H1 (cell line): ENCODE results near the gene FAM171A1. TPM values are rescaled to one million over a fixed set of nuclear protein-coding genes. Genes with fewer than 3 reads are reported as not detected.

ENCODE experiments used
- CTCF ChIA-PET: fragments of 300-600 bp; sonication (Branson Sonifier 250); formaldehyde crosslinking; loops from one replicate; lab custom pipeline; 2021; ENCODE audit not compliant: partially characterized antibody; lab: Charles Lee
- POLR2A ChIA-PET: fragments of 300-600 bp; sonication (Branson Sonifier 250); formaldehyde crosslinking; loops from one replicate; lab custom pipeline; 2021; ENCODE audit warnings: inconsistent platforms; ENCODE audit not compliant: partially characterized antibody; lab: Charles Lee
- DNase-seq, 2 experiments: peaks; one replicate each; pipeline versions ENCODE4 v3.0.0 to v3.0.0-alpha.2; 2010 to 2022; ENCODE audit warnings: low spot score in 2 of 2, low read depth in 1 of 2, mixed read lengths in 1 of 2
- FAIRE-seq: peaks from 2 replicates; lab custom pipeline; 2011; peaks lifted over from hg19 to GRCh38; lab: Jason Lieb, UNC
- H2AFZ ChIP-seq: 2 replicates; pipeline ENCODE4 v1.8.1; 2012; ENCODE audit warnings: low read length, inconsistent platforms
- H2AK5ac ChIP-seq: 2 replicates; pipeline ENCODE4 v1.6.1; 2013; ENCODE audit warnings: low read depth, low read length
- H2BK120ac ChIP-seq: replicated peaks from 2 replicates; pipeline ENCODE3; 2013; ENCODE audit warnings: low read depth, low read length, inconsistent platforms
- H2BK12ac ChIP-seq: 2 replicates; pipeline ENCODE4 v1.6.1; 2013; ENCODE audit warnings: low read depth, low read length
- H2BK15ac ChIP-seq: 2 replicates; pipeline ENCODE4 v1.6.1; 2013; ENCODE audit warnings: low read length
- H2BK20ac ChIP-seq: 2 replicates; pipeline ENCODE4 v1.6.1; 2013; ENCODE audit warnings: low read length
- H2BK5ac ChIP-seq: 2 replicates; pipeline ENCODE4 v1.6.1; 2013; ENCODE audit warnings: low read depth, low read length
- H3K14ac ChIP-seq: 2 replicates; pipeline ENCODE4 v1.6.1; 2013; ENCODE audit warnings: inconsistent platforms; ENCODE audit not compliant: insufficient read length
- H3K18ac ChIP-seq: 2 replicates; pipeline ENCODE4 v1.6.1; 2013; ENCODE audit warnings: low read length; ENCODE audit errors: extremely low read depth
- H3K23ac ChIP-seq: 2 replicates; pipeline ENCODE4 v1.6.1; 2013; ENCODE audit warnings: inconsistent platforms; ENCODE audit not compliant: insufficient read length
- H3K23me2 ChIP-seq: 2 replicates; pipeline ENCODE4 v1.6.1; 2013; ENCODE audit warnings: low read depth, low read length
- H3K27ac ChIP-seq: 2 replicates; pipeline ENCODE4 v1.6.1; 2011; ENCODE audit warnings: low read depth, low read length, inconsistent platforms
- H3K27me3 ChIP-seq, 4 experiments: replicated peaks in 1 of 4; 1 replicate in 1 of 4; 2 replicates in 3 of 4; pipeline versions ENCODE4 v1.6.1 to v1.8.1; 2011 to 2013; ENCODE audit warnings: low read length in 3 of 4, mild to moderate bottlenecking in 3 of 4, inconsistent platforms in 2 of 4, mixed read lengths in 2 of 4, moderate library complexity in 1 of 4; ENCODE audit not compliant: control insufficient read depth in 3 of 4, insufficient read depth in 3 of 4; ENCODE audit errors: extremely low read depth in 1 of 4
- H3K36me3 ChIP-seq, 4 experiments: 2 replicates each; pipeline versions ENCODE4 v1.6.1 to v1.8.1; 2011 to 2013; ENCODE audit warnings: mild to moderate bottlenecking in 4 of 4, low read length in 3 of 4, moderate library complexity in 2 of 4, control low read depth in 1 of 4, inconsistent platforms in 1 of 4; ENCODE audit not compliant: insufficient read depth in 4 of 4, control insufficient read depth in 2 of 4
- H3K4ac ChIP-seq: replicated peaks from 2 replicates; pipeline ENCODE3; 2013; ENCODE audit warnings: low read length, low read depth, mixed read lengths, inconsistent platforms; ENCODE audit not compliant: insufficient read length
- H3K4me1 ChIP-seq, 4 experiments: replicated peaks in 1 of 4; 1 replicate in 1 of 4; 2 replicates in 3 of 4; pipeline versions ENCODE4 v1.6.1 to v1.8.1; 2011 to 2013; ENCODE audit warnings: low read length in 3 of 4, inconsistent platforms in 2 of 4, mixed read lengths in 1 of 4; ENCODE audit not compliant: insufficient read depth in 4 of 4, control insufficient read depth in 3 of 4
- H3K4me2 ChIP-seq, 2 experiments: 2 replicates each; pipeline versions ENCODE4 v1.6.1 to v1.8.1; 2011 to 2013; ENCODE audit warnings: low read depth in 2 of 2, low read length in 2 of 2, control low read depth in 1 of 2, inconsistent platforms in 1 of 2, mild to moderate bottlenecking in 1 of 2; ENCODE audit not compliant: insufficient read depth in 1 of 2
- H3K4me3 ChIP-seq, 4 experiments: fragments of 200-600, 300-600 bp in 1 of 4; sonication (generic), shearing (Covaris generic), sonication (Bioruptor Twin) in 1 of 4; 2 replicates each; pipeline versions ENCODE4 v1.5.1 to v1.8.1; 2011 to 2016; ENCODE audit warnings: low read length in 4 of 4, low read depth in 3 of 4, control low read depth in 2 of 4, inconsistent platforms in 2 of 4, mild to moderate bottlenecking in 2 of 4, mixed read lengths in 1 of 4, moderate library complexity in 1 of 4; ENCODE audit not compliant: insufficient read depth in 2 of 4; ENCODE audit errors: extremely low read depth in 1 of 4
- H3K56ac ChIP-seq: replicated peaks from 2 replicates; pipeline ENCODE3; 2013; ENCODE audit warnings: low read depth, mild to moderate bottlenecking, mixed read lengths, low read length, inconsistent platforms; ENCODE audit not compliant: insufficient read length
- H3K79me1 ChIP-seq: 2 replicates; pipeline ENCODE4 v1.6.1; 2013; ENCODE audit warnings: low read depth, low read length, control low read depth
- H3K79me2 ChIP-seq, 2 experiments: 2 replicates each; pipeline versions ENCODE4 v1.6.1 to v1.8.1; 2012 to 2013; ENCODE audit warnings: low read length in 2 of 2, mild to moderate bottlenecking in 2 of 2, inconsistent platforms in 1 of 2; ENCODE audit not compliant: insufficient read depth in 2 of 2, control insufficient read depth in 1 of 2
- H3K9ac ChIP-seq, 4 experiments: replicated peaks in 1 of 4; 1 replicate in 1 of 4; 2 replicates in 3 of 4; pipeline versions ENCODE4 v1.6.1 to v1.8.1; 2011 to 2013; ENCODE audit warnings: low read depth in 3 of 4, low read length in 3 of 4, control low read depth in 2 of 4, mild to moderate bottlenecking in 2 of 4, moderate library complexity in 2 of 4, inconsistent platforms in 1 of 4; ENCODE audit errors: extremely low read depth in 1 of 4
- H3K9me3 ChIP-seq, 2 experiments: 2 replicates each; pipeline versions ENCODE4 v1.6.1 to v1.8.1; 2012 to 2013; ENCODE audit warnings: mild to moderate bottlenecking in 2 of 2, moderate library complexity in 2 of 2, control low read depth in 1 of 2, inconsistent platforms in 1 of 2, low read depth in 1 of 2, low read length in 1 of 2, mixed read lengths in 1 of 2; ENCODE audit not compliant: insufficient read depth in 2 of 2
- H4K20me1 ChIP-seq, 2 experiments: replicated peaks in 1 of 2; 2 replicates each; pipeline versions ENCODE3 to v1.8.1; 2011 to 2013; ENCODE audit warnings: inconsistent platforms in 2 of 2, low read length in 2 of 2, mild to moderate bottlenecking in 1 of 2; ENCODE audit not compliant: insufficient read depth in 2 of 2, control insufficient read depth in 1 of 2
- H4K5ac ChIP-seq: 2 replicates; pipeline ENCODE4 v1.6.1; 2013; ENCODE audit warnings: low read length, low read depth, mixed read lengths, inconsistent platforms; ENCODE audit not compliant: insufficient read length
- H4K8ac ChIP-seq: 2 replicates; pipeline ENCODE4 v1.8.0; 2013; ENCODE audit warnings: mild to moderate bottlenecking, moderate library complexity, low read length, inconsistent platforms; ENCODE audit not compliant: insufficient read depth; ENCODE audit errors: extremely low read depth
- H4K91ac ChIP-seq: replicated peaks from 2 replicates; pipeline ENCODE3; 2013; ENCODE audit warnings: low read length, mixed read lengths, inconsistent platforms; ENCODE audit not compliant: insufficient read length
- ASH2L ChIP-seq: fragments of 200-600, 300-600 bp; sonication (generic); IDR thresholded peaks from one replicate; pipeline ENCODE4 v1.7.1; 2017; ENCODE audit warnings: low read length
- ATF2 ChIP-seq: IDR thresholded peaks from 2 replicates; pipeline ENCODE4 v1.6.1; 2012; ENCODE audit warnings: low read length, inconsistent platforms
- BRCA1 ChIP-seq: IDR thresholded peaks from 2 replicates; pipeline ENCODE4 v1.6.1; 2012; ENCODE audit warnings: low read depth, low read length, improper control_type of control experiment
- CEBPB ChIP-seq: IDR thresholded peaks from 2 replicates; pipeline ENCODE4 v1.6.1; 2012; ENCODE audit warnings: low read depth, low read length
- CREB1 ChIP-seq: IDR thresholded peaks from 2 replicates; pipeline ENCODE4 v1.6.1; 2012; ENCODE audit warnings: inconsistent platforms
- HDAC2 ChIP-seq, 2 experiments: fragments of 300-600 bp in 1 of 2; sonication (generic) in 1 of 2; IDR thresholded peaks; 2 replicates each; pipeline ENCODE4 v1.6.1; 2011 to 2012; ENCODE audit warnings: low read depth in 2 of 2, low read length in 2 of 2, mild to moderate bottlenecking in 2 of 2, moderate library complexity in 2 of 2, borderline replicate concordance in 1 of 2, inconsistent platforms in 1 of 2
- HDAC6 ChIP-seq: IDR thresholded peaks from one replicate; pipeline ENCODE4 v1.7.1; 2012; ENCODE audit warnings: low read depth, mild to moderate bottlenecking, inconsistent platforms, low read length, moderate library complexity
- POU5F1 ChIP-seq: IDR thresholded peaks from 2 replicates; pipeline ENCODE4 v1.6.1; 2011; ENCODE audit warnings: low read depth, mild to moderate bottlenecking, low read length, moderate library complexity
- SIN3A ChIP-seq, 2 experiments: IDR thresholded peaks in 1 of 2; conservative IDR thresholded peaks in 1 of 2; 2 replicates each; pipeline ENCODE4 v1.6.1; 2011 to 2012; ENCODE audit warnings: low read length in 2 of 2, improper control_type of control experiment in 1 of 2, low read depth in 1 of 2, mild to moderate bottlenecking in 1 of 2
- SIRT6 ChIP-seq: IDR thresholded peaks from one replicate; pipeline ENCODE4 v1.7.1; 2012; ENCODE audit warnings: low read length, inconsistent platforms
- SP4 ChIP-seq: IDR thresholded peaks from 2 replicates; pipeline ENCODE4 v1.6.1; 2012; ENCODE audit warnings: low read length, inconsistent platforms
- YY1 ChIP-seq: IDR thresholded peaks from 2 replicates; pipeline ENCODE4 v1.6.1; 2011; ENCODE audit warnings: low read depth, mild to moderate bottlenecking, low read length
- WGBS, 2 experiments: shearing (Covaris generic) in 1 of 2; methylation state at CpG; one replicate each; pipeline versions ENCODE4 v1.1.6 to v1.1.7; 2013 to 2015; ENCODE audit warnings: low lambda C conversion rate in 2 of 2, mixed read lengths in 2 of 2, inconsistent platforms in 1 of 2, low coverage in 1 of 2, missing lambda C conversion rate in 1 of 2; ENCODE audit not compliant: insufficient replicate concordance in 2 of 2, insufficient coverage in 1 of 2, insufficient read length in 1 of 2; ENCODE audit errors: extremely low coverage in 1 of 2, missing lambda C conversion rate in 1 of 2; 5-methylcytosine and 5-hydroxymethylcytosine counted together
- polyA plus RNA-seq, 7 experiments: library from polyadenylated mRNA; depleted of rRNA in 3 of 7; stranded (reverse) in 5 of 7; unstranded in 2 of 7; fragments of >200 nt in 5 of 7; fragments of 200-250 nt in 2 of 7; gene quantifications; 1 replicate in 5 of 7; 2 replicates in 1 of 7; 4 replicates in 1 of 7; pipeline versions ENCODE4 v1.2.1 to v1.2.3, GENCODE V29; 2011 to 2013; ENCODE audit warnings: missing spikeins in 2 of 7, mixed read lengths in 2 of 7
- total RNA-seq: library from RNA; stranded (reverse); fragmentation: NEBNext Ultra II Directional; extraction: Animal tissue kit (Norgen Biotek cat#: 25700); gene quantifications from 2 replicates; pipeline ENCODE4 v1.2.1, GENCODE V29; 2021

FAM171A1 gene
- total and polyA plus RNA-seq, 2 of the 8 experiments (the other 6 are each of a cell fraction or from before 2014, with no cell fraction given): 26.6 to 42.1 TPM

- H3K18ac ChIP-seq: no peak overlapping the region
- no peak overlapping the region for H3K23ac ChIP-seq
- H3K27me3 ChIP-seq: no peaks in the 10 kb centered on the region; a peak in 1 of 7 replicates
- no peak overlapping the region for H2BK120ac ChIP-seq
- TF ChIP-seq CEBPB (no peak), HDAC2 (IDR thresholded peaks at IDR 0.05; ENCODE audit: borderline replicate concordance in 1 of 2, low read depth in 2 of 2, low read length in 2 of 2) (no peak), ASH2L (no peak), CREB1 (no peak), SIRT6 (no peak), HDAC6 (no peak), BRCA1 (no peak), ATF2 (no peak), YY1 (no peak), SIN3A (conservative IDR thresholded peaks at IDR 0.05 in 1 of 2, IDR thresholded peaks at IDR 0.05 in 1 of 2; ENCODE audit: low read depth in 1 of 2, low read length in 2 of 2) (no peak), SP4 (no peak), POU5F1 (no peak)
- peaks cover 2% of the 10 kb centered on the region; the same call in 1 of the 2 replicates for H3K23me2 ChIP-seq
- H3K9me3 ChIP-seq: peaks cover 11 to 14% of the 10 kb centered on the region in 2 experiments
- no peak overlapping the region for H2AFZ ChIP-seq
- H4K5ac ChIP-seq: no peak overlapping the region
- CTCF ChIA-PET: interaction anchor here (0.6 to 1.1 kb wide), 3 partner anchors 11 to 52 kb away, joined by 3 to 4 read pairs (median 3); no protein-coding TSS in a partner anchor
- POLR2A ChIA-PET: no interaction called here
- DNase-seq (no peak), FAIRE-seq (no peak)
- 100% methylated on average over 2 of the region's 2 CpGs; no CpG with 5 or more reads in 1 of the 2 experiments for WGBS, 2 experiments
- no peak overlapping the region for H2BK20ac ChIP-seq
- no peak overlapping the region for H2BK15ac ChIP-seq
- no peak overlapping the region for H4K91ac ChIP-seq
- H3K4me1 ChIP-seq: no peaks in the 10 kb centered on the region
- no peaks in the 10 kb centered on the region for H3K79me2 ChIP-seq
- no peak overlapping the region; the same call in 1 of the 2 replicates for H4K8ac ChIP-seq
- H3K9ac ChIP-seq: no peak overlapping the region
- H3K56ac ChIP-seq: no peak overlapping the region
- H2AK5ac ChIP-seq: no peak overlapping the region
- H2BK12ac ChIP-seq: no peak overlapping the region
- no peak overlapping the region for H3K4me3 ChIP-seq
- no peak overlapping the region for H2BK5ac ChIP-seq
- no peak overlapping the region for H3K4ac ChIP-seq
- no peak overlapping the region for H3K4me2 ChIP-seq
- no peaks in the 10 kb centered on the region; the same call in 1 of the 2 replicates for H3K79me1 ChIP-seq
- no peaks in the 10 kb centered on the region for H4K20me1 ChIP-seq
- peaks cover 0 to 15% (median 1%) of the 10 kb centered on the region in 4 experiments; a peak in 1 of 8 replicates for H3K36me3 ChIP-seq
- H3K27ac ChIP-seq: no peak overlapping the region
- H3K14ac ChIP-seq: no peak overlapping the region
Observed at GRCh38 chr10:15265558-15265957, 105.5 kb downstream of the FAM171A1 start.
